NCI-H1436 (cell line): Measurements from ENCODE around the gene TMED6.
"Not testable (repeated sequence)": the region's sequence is repeated elsewhere in the genome, so short reads cannot be mapped to it uniquely, and the experiment has no call there.

Experiments
- DNase-seq: peaks from one replicate; lab custom pipeline; 2025; lab: John Stamatoyannopoulos, UW

Gene TMED6

GRCh38 chr16:69360070-69360469 is 8.5 kb upstream of the TMED6 start:
- not testable (repeated sequence) for DNase-seq

GRCh38 chr16:69350536-69351133 is 951 bp downstream of the TMED6 start:
- DNase-seq = no peak

- no peak for DNase-seq
Measured at GRCh38 chr16:69349536-69349935, 2.0 kb downstream of the TMED6 start.

DNA sequence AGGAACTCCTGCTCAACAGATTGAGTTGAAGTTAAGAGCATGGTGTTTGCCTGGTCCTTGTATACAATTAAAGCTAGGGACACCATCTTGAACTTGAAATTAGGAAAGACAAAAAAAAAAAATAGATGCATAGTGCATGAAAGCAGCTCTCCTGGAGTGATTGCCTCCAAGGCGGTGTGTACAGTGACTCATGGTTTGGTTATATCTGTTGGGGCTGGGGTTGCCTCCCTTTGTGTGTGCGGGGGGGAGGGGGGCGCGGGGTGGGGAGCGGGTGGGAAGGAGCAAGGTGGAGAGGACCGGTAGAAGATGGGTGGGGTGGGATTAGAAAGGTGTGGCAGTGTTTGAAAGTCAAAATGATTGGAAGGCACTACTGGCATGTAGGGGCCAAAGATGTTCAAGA is 3.4 kb downstream of the TMED6 start:
- no peak for DNase-seq

DNA sequence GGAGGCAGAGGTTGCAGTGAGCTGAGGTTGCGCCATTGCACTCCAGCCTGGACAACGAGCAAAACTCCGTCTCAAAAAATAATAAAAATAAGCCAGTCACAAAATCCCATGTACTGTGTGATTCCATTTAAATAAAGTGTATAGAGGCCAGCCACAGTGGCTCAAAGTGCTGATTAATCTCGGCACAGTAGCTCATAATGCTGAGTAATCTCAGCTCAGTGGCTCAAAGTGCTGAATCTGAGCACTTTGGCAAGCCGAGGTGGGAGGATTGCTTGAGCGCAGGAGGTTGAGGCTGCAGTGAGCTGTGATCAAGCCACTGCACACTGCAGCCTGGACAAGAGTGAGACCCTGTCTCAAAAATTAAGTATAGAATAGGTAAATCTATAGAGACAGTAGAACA is 4.9 kb downstream of the TMED6 start:
- DNase-seq = no peak

DNA sequence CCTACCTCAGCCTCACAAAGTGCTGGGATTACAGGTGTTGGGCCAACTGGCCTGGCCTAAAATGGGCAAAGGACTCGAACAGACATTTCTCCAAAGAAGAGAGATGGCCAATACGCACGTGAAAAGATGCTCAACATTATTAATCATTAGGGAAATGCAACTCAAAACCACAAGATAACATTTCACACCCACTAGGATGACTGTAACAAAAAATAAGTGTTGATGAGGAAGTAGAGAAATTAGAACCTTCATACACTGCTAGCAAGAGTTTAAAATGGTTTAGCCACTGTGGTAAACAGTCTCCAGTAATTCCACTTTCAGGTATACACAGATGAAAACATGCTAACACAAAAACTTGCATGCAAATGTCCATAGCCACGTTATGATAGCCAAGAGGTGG is 5.7 kb downstream of the TMED6 start:
- no peak for DNase-seq

GRCh38 chr16:69344171-69344570 is 7.4 kb downstream of the TMED6 start:
- no peak for DNase-seq

GRCh38 chr16:69340095-69340644 is 11.4 kb downstream of the TMED6 start:
- no peak for DNase-seq

DNA sequence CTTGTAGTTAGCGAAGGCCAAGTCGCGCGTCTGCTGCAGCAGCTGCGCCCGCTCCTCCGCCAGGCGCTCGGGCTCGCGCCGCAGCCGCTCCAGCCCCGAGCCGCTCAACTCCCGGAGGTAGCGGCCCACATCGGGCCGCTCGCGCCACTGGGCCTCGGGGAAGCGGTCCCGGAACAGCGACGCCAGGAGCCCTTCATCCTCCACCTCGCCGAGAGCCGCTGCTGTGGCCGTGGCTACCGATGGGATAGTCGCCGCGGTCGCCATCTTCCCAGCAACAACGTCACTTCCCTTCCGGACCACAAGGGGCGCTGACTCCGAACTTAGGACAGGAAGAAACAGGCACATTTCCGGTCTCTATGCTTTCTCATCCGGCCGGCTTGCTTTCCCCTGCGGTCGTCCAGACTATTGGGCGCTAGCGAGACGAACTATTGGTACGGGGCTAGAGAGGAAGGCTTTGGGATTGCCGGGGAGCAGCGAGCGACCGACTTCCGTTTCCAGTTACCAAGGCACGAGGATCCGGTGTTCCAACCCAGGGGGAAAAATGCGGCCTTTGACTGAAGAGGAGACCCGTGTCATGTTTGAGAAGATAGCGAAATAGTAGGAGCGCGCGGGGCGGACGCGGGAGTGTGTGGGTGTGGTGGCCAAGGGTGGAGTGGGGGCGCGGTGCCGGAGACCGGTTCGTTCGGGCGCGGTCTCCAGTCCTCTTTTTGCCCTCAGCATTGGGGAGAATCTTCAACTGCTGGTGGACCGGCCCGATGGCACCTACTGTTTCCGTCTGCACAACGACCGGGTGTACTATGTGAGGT is 12.1 kb downstream of the TMED6 start, which contains the start of the genes COG8 and NIP7:
TSS of gene COG8 (minus strand) at position 276 of the 806 bp plus-strand sequence. CDS start at position 264, 12 bp downstream.
TSS of gene NIP7 (plus strand) at position 484 of the 806 bp plus-strand sequence. CDS start at position 542, 58 bp downstream.
- peak; percentile 97 for DNase-seq

- no peak for DNase-seq
Measured at GRCh38 chr16:69338557-69339288, 12.9 kb downstream of the TMED6 start.

DNA sequence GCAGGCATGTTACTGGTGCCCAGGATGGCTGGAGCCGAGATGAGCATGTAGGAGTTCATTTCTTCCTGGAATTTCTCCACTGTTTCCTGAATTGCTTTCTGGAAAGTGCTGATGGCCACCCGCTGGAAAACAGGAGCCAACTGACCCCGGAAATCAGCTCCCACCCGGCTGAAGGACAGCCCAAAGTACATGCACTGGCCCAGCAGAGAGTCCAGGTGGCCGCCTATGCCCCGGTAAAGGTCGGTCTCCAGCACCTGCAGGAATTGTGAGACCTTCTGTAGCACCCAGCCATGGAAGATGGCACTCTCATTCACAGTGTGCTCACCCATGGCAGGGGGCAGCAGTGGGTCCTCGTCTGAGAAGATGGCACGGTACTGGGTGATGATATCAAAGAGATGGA is 16.9 kb downstream of the TMED6 start:
- no peak for DNase-seq

- DNase-seq = peak; percentile 91
Measured at GRCh38 chr16:69330286-69331109, 21.1 kb downstream of the TMED6 start, which contains the start of gene PDF. Gene PDF (minus strand): TSS chr16:69330588. CDS start chr16:69330570, 18 bp downstream.

DNA sequence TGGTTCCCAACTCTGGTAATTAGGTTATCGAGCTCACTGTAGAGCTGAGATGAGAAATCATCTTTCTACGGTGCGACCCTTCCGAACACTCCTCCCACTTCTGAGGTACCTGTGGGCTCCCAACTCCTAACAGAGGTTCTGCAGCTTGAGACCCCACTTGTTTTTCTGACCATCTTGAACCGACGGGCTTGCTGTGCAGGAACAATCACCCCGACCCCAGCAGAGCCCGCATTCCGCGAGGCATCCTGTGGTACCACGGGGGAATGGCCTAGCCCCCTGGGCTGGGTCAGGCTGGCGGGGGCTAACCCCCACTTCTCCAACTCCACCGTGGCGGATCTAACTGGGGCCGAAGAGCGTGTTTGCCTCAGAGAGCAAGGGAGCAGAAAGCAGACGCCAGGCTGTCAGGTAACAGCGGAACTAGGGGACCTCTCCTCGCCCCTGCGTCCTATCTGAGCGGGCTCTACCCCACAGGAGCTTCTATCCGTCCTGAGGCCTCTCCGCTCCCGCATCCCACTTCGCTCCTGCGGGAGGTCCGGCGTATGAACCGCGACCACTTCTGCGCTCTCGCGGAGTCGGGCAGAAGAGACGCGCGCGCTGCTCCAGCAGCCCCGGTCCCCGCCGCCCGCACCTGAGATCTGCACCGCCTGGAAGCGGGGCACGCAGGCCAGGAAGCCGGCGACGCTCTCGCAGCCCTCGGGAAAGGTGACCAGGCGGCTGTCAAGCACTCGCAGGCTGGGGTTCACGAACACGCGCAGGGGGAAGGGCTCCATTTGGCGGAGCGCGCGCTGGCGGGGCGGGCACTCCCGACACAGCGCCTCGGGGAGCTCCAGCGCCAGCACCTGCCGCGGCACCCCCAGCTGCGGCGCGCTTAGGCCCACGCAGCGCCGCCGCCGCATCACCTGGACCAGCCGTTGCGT is 22.0 kb downstream of the TMED6 start:
- no peak for DNase-seq

DNA sequence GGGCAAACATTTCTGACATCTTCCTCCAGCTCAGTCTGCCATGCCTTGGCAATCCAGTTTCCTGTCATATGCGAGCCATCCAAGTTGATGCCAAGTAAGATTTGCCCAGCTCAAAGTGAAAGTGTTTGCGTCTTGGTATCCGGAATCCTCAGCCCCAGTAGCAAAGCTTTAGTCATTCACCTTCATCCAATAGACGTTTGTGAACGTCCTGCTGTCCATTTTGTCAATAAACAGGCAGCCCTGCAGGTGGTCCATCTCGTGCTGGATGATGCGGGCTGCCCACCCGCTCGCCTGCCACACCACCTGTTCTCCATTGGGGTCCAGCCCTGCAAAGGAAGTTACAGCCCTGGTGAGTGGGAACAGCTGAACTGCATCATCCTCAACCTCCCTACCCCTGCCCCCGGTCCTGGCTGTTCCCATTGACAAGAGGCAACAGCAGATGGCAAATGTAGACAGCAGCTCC is 22.7 kb downstream of the TMED6 start:
- DNase-seq = no peak

- DNase-seq = no peak
Measured at GRCh38 chr16:69327585-69328310, 23.8 kb downstream of the TMED6 start.

DNA sequence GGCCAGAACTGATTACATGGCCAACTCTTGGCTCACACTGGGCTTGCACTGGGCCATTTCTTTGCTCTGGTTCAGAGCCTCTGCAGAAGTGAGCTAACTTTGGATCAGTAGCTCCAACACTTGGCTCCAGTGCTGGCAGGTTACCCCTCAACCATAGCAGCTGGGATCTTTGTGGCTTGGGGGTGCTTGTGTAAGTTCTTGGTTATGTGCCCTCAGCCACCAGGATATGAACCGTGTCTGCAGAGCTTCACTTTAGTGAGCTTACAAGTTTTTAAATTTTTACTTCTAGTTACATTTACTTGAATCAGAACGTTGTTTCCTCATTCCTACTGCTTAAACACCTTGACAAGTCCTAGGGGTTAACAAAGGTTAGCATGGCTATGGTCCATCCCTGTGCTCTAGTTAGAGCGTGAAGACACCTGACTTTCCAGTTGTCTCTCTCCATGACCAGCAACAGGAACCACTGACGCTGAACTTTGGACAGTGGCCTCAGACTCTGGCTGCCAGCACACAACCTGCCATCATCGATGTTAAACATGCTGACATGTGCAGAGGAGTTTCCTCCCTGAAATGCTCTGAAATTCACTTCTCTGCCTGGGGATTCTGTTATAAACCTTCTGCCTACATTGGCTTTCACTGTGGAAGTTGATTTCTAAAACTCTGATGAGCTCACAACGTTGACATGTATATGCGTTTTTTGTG is 25.3 kb downstream of the TMED6 start:
- no peak for DNase-seq

- DNase-seq = no peak
Measured at GRCh38 chr16:69325784-69326171, 25.8 kb downstream of the TMED6 start.

- no peak for DNase-seq
Measured at GRCh38 chr16:69324585-69325253, 26.9 kb downstream of the TMED6 start.
